GM12892 (cell line): ENCODE measurements around the gene TBX2.

ENCODE experiments used
- POLR2A ChIP-seq: IDR thresholded peaks from 2 replicates; pipeline ENCODE4 v1.6.1; 2011; ENCODE audit warnings: low read depth, low read length, control low read depth
- POLR2AphosphoS5 ChIP-seq: IDR thresholded peaks from 2 replicates; pipeline ENCODE4 v1.6.1; 2011; ENCODE audit warnings: low read depth, low read length, control low read depth
- TAF1 ChIP-seq: IDR thresholded peaks from 2 replicates; pipeline ENCODE4 v1.6.1; 2011; ENCODE audit warnings: low read depth, mild to moderate bottlenecking, control low read depth, low read length, borderline replicate concordance

- no peak for TF ChIP-seq POLR2AphosphoS5
- no peak for TF ChIP-seq POLR2A
- TF ChIP-seq TAF1: no peak
Observed at GRCh38 chr17:61380836-61381525, 18.7 kb upstream of the TBX2 start.
